SHP77 treated with DMSO at 0.1 percent for 48 hours (cell line): ENCODE measurements around the gene SFMBT1.
"Not testable (repeated sequence)": the region's sequence is repeated elsewhere in the genome, so short reads cannot be mapped to it uniquely, and the experiment has no call there.

Experiments used
- DNase-seq: peaks from one replicate; lab custom pipeline; 2025; lab: John Stamatoyannopoulos, UW

The SFMBT1 gene

GRCh38 chr3:53073553-53074365 is 27.9 kb upstream of the SFMBT1 start:
- no peak for DNase-seq

- peak; percentile 58 for DNase-seq
Measured at GRCh38 chr3:53072653-53073552, 27.0 kb upstream of the SFMBT1 start.

- DNase-seq = no peak
Measured at GRCh38 chr3:53071882-53072431, 26.1 kb upstream of the SFMBT1 start.

GRCh38 chr3:53069422-53070068 is 23.7 kb upstream of the SFMBT1 start:
- no peak for DNase-seq

- no peak for DNase-seq
Measured at GRCh38 chr3:53068176-53068575, 22.3 kb upstream of the SFMBT1 start.

- no peak for DNase-seq
Measured at GRCh38 chr3:53067567-53067966, 21.7 kb upstream of the SFMBT1 start.

GRCh38 chr3:53065841-53066480 is 20.1 kb upstream of the SFMBT1 start:
- peak; percentile 73 for DNase-seq

GRCh38 chr3:53062905-53063304 is 17.0 kb upstream of the SFMBT1 start:
- DNase-seq = no peak

- peak; percentile 36 for DNase-seq
Measured at GRCh38 chr3:53056442-53056841, 10.6 kb upstream of the SFMBT1 start.

- not testable (repeated sequence) for DNase-seq
Measured at GRCh38 chr3:53054233-53054632, 8.4 kb upstream of the SFMBT1 start.

GRCh38 chr3:53051929-53052328 is 6.1 kb upstream of the SFMBT1 start:
- no peak for DNase-seq

GRCh38 chr3:53049987-53050386 is 4.1 kb upstream of the SFMBT1 start:
- no peak for DNase-seq

- no peak for DNase-seq
Measured at GRCh38 chr3:53046171-53047170, 598 bp upstream of the SFMBT1 start.

- DNase-seq = no peak
Measured at GRCh38 chr3:53044711-53045517, 959 bp downstream of the SFMBT1 start.

GRCh38 chr3:53044371-53044710 is 1.5 kb downstream of the SFMBT1 start:
- DNase-seq = no peak

GRCh38 chr3:53043738-53044137 is 2.1 kb downstream of the SFMBT1 start:
- no peak for DNase-seq

- DNase-seq = no peak
Measured at GRCh38 chr3:53042651-53043050, 3.2 kb downstream of the SFMBT1 start.

GRCh38 chr3:53040351-53040820 is 5.5 kb downstream of the SFMBT1 start:
- DNase-seq = no peak

- no peak for DNase-seq
Measured at GRCh38 chr3:53039376-53039752, 6.5 kb downstream of the SFMBT1 start.
